UCSD-AML1 (cell line): ENCODE measurements around the gene GRK5.
A peak's percentile ranks its signal among the peaks of the same experiment; 100 is the strongest.
"Not testable (repeated sequence)": the region's sequence is repeated elsewhere in the genome, so short reads cannot be mapped to it uniquely, and the experiment has no call there.

Experiments used
- DNase-seq: peaks from one replicate; lab custom pipeline; 2025; ENCODE audit not compliant: unreplicated experiment; lab: John Stamatoyannopoulos, UW

Gene GRK5

GRCh38 chr10:119207366-119207666 is at the start of gene GRK5:
TSS of gene GRK5 (plus strand) at chr10:119207571. CDS start at chr10:119207918, 347 bp downstream.
- DNase-seq: peak; percentile 93

GRCh38 chr10:119159332-119159731 is 48.0 kb upstream of the GRK5 start:
- DNase-seq: no peak

- no peak for DNase-seq
Observed at GRCh38 chr10:119161680-119162451, 45.5 kb upstream of the GRK5 start.

- DNase-seq: no peak
Observed at GRCh38 chr10:119162452-119163092, 44.8 kb upstream of the GRK5 start.

- DNase-seq: peak; percentile 86
Observed at GRCh38 chr10:119165171-119166117, 41.9 kb upstream of the GRK5 start, which contains the start of gene SFXN4. TSS of gene SFXN4 (minus strand) at chr10:119165714. CDS start at chr10:119165647, 67 bp downstream.

GRCh38 chr10:119166118-119166500 is 41.3 kb upstream of the GRK5 start:
- no peak for DNase-seq

GRCh38 chr10:119166564-119166963 is 40.8 kb upstream of the GRK5 start:
- DNase-seq: peak; percentile 21

- no peak for DNase-seq
Observed at GRCh38 chr10:119167041-119167440, 40.3 kb upstream of the GRK5 start.

GRCh38 chr10:119174109-119174508 is 33.3 kb upstream of the GRK5 start:
- DNase-seq: no peak

- no peak for DNase-seq
Observed at GRCh38 chr10:119176166-119176565, 31.2 kb upstream of the GRK5 start.

GRCh38 chr10:119177708-119178371 is 29.5 kb upstream of the GRK5 start:
- DNase-seq: no peak

- peak; percentile 96 for DNase-seq
Observed at GRCh38 chr10:119178372-119179119, 28.8 kb upstream of the GRK5 start, which contains the start of gene PRDX3. TSS of gene PRDX3 (minus strand) at chr10:119178812. CDS start at chr10:119178790, 22 bp downstream.

GRCh38 chr10:119180850-119181400 is 26.4 kb upstream of the GRK5 start:
- not testable (repeated sequence) for DNase-seq

GRCh38 chr10:119183664-119184412 is 23.5 kb upstream of the GRK5 start:
- no peak for DNase-seq

GRCh38 chr10:119189811-119190282 is 17.5 kb upstream of the GRK5 start:
- DNase-seq: peak; percentile 53

GRCh38 chr10:119190353-119190752 is 17.0 kb upstream of the GRK5 start:
- DNase-seq: no peak

GRCh38 chr10:119190954-119191785 is 16.2 kb upstream of the GRK5 start:
- no peak for DNase-seq

- DNase-seq: no peak
Observed at GRCh38 chr10:119191881-119192280, 15.5 kb upstream of the GRK5 start.
